GM19324 (cell line): ENCODE measurements around the gene RBMY1J.
"Not testable (repeated sequence)": the region's sequence is repeated elsewhere in the genome, so short reads cannot be mapped to it uniquely, and the experiment has no call there.

ENCODE experiments used
- ATAC-seq: cut with Tn5 transposase; IDR thresholded peaks from one replicate; pipeline ENCODE4 v1.9.1; 2021; ENCODE audit warnings: mild to moderate bottlenecking, moderate library complexity; ENCODE audit not compliant: unreplicated experiment, low FRiP score

The RBMY1J gene

GRCh38 chrY:22403110-22403509, at the start of gene RBMY1J:
Gene RBMY1J (plus strand): TSS chrY:22403410. CDS start chrY:22405448, 2,038 bp downstream.
- not testable (repeated sequence) for ATAC-seq

- ATAC-seq = no peak
Observed at GRCh38 chrY:22367416-22367815, 35.8 kb upstream of the RBMY1J start.

GRCh38 chrY:22370623-22371022, 32.6 kb upstream of the RBMY1J start:
- ATAC-seq = no peak

GRCh38 chrY:22373494-22373893, 29.7 kb upstream of the RBMY1J start:
- ATAC-seq = no peak

GRCh38 chrY:22444718-22445396, 41.6 kb downstream of the RBMY1J start:
- not testable (repeated sequence) for ATAC-seq

GRCh38 chrY:22455522-22455921, 52.3 kb downstream of the RBMY1J start:
- not testable (repeated sequence) for ATAC-seq

GRCh38 chrY:22461962-22462361, 58.8 kb downstream of the RBMY1J start:
- ATAC-seq = not testable (repeated sequence)
